Measurements from ENCODE around the gene PIK3R3.

DNA sequence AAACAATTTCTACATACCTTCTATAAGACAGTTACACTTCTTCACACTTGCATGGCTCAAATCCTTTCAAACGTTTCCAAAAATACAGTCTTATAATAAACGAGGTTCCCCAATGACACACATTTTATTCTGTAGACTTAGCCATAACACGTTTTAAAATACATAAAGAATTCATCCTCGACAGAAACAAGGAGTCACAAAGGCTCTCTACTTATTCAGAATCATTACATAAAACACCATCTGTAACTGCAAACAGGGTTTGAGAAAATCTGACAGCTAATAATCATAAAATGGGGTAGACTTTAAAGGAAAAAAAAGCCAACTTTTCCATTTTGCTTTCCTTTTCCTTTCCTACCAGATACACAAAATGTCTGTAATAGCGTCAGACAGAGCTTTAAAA is 1.8 kb downstream of the PIK3R3 start:
- TF ChIP-seq, protein P1, sequence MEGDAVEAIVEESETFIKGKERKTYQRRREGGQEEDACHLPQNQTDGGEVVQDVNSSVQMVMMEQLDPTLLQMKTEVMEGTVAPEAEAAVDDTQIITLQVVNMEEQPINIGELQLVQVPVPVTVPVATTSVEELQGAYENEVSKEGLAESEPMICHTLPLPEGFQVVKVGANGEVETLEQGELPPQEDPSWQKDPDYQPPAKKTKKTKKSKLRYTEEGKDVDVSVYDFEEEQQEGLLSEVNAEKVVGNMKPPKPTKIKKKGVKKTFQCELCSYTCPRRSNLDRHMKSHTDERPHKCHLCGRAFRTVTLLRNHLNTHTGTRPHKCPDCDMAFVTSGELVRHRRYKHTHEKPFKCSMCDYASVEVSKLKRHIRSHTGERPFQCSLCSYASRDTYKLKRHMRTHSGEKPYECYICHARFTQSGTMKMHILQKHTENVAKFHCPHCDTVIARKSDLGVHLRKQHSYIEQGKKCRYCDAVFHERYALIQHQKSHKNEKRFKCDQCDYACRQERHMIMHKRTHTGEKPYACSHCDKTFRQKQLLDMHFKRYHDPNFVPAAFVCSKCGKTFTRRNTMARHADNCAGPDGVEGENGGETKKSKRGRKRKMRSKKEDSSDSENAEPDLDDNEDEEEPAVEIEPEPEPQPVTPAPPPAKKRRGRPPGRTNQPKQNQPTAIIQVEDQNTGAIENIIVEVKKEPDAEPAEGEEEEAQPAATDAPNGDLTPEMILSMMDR (optimal IDR thresholded peaks at IDR 0.05 in 1 of 3, IDR thresholded peaks at IDR 0.05 in 1 of 3, conservative IDR thresholded peaks at IDR 0.05 in 1 of 3; ENCODE audit: extremely low read depth in 1 of 3, insufficient read depth in 2 of 3, low read length in 3 of 3), result no peak
- no peak for TF ChIP-seq EZH2 (IDR thresholded peaks at IDR 0.05; ENCODE audit: low read length)

All from keratinocyte (primary cell).